ENCODE data around the gene ANAPC10. TPM values are rescaled to one million over a fixed set of nuclear protein-coding genes. Genes with fewer than 3 reads are reported as not detected.

Gene ANAPC10
- total and polyA plus RNA-seq, 2 experiments from 2014 or later = 34.4 to 59.2 TPM

DNA sequence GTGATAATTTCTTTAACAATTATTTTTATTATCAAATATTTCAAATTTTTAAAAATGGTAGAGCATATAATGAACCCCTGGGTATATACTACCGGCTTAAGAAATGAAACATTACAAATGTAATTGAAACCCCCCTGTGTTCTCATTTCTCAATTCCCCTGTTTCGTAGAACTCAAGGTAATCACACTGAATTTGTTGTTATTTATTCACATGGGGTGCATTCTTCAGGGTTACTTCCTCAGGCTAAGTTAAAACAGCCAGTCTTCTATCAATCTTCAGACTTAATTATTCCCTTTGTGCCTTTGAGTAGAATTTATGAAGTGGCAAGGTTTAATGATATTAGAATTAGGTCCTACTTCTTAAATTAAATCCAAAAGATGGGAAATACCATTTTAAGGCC, 128.2 kb downstream of the ANAPC10 start (continued):
- TF ChIP-seq, protein P1, sequence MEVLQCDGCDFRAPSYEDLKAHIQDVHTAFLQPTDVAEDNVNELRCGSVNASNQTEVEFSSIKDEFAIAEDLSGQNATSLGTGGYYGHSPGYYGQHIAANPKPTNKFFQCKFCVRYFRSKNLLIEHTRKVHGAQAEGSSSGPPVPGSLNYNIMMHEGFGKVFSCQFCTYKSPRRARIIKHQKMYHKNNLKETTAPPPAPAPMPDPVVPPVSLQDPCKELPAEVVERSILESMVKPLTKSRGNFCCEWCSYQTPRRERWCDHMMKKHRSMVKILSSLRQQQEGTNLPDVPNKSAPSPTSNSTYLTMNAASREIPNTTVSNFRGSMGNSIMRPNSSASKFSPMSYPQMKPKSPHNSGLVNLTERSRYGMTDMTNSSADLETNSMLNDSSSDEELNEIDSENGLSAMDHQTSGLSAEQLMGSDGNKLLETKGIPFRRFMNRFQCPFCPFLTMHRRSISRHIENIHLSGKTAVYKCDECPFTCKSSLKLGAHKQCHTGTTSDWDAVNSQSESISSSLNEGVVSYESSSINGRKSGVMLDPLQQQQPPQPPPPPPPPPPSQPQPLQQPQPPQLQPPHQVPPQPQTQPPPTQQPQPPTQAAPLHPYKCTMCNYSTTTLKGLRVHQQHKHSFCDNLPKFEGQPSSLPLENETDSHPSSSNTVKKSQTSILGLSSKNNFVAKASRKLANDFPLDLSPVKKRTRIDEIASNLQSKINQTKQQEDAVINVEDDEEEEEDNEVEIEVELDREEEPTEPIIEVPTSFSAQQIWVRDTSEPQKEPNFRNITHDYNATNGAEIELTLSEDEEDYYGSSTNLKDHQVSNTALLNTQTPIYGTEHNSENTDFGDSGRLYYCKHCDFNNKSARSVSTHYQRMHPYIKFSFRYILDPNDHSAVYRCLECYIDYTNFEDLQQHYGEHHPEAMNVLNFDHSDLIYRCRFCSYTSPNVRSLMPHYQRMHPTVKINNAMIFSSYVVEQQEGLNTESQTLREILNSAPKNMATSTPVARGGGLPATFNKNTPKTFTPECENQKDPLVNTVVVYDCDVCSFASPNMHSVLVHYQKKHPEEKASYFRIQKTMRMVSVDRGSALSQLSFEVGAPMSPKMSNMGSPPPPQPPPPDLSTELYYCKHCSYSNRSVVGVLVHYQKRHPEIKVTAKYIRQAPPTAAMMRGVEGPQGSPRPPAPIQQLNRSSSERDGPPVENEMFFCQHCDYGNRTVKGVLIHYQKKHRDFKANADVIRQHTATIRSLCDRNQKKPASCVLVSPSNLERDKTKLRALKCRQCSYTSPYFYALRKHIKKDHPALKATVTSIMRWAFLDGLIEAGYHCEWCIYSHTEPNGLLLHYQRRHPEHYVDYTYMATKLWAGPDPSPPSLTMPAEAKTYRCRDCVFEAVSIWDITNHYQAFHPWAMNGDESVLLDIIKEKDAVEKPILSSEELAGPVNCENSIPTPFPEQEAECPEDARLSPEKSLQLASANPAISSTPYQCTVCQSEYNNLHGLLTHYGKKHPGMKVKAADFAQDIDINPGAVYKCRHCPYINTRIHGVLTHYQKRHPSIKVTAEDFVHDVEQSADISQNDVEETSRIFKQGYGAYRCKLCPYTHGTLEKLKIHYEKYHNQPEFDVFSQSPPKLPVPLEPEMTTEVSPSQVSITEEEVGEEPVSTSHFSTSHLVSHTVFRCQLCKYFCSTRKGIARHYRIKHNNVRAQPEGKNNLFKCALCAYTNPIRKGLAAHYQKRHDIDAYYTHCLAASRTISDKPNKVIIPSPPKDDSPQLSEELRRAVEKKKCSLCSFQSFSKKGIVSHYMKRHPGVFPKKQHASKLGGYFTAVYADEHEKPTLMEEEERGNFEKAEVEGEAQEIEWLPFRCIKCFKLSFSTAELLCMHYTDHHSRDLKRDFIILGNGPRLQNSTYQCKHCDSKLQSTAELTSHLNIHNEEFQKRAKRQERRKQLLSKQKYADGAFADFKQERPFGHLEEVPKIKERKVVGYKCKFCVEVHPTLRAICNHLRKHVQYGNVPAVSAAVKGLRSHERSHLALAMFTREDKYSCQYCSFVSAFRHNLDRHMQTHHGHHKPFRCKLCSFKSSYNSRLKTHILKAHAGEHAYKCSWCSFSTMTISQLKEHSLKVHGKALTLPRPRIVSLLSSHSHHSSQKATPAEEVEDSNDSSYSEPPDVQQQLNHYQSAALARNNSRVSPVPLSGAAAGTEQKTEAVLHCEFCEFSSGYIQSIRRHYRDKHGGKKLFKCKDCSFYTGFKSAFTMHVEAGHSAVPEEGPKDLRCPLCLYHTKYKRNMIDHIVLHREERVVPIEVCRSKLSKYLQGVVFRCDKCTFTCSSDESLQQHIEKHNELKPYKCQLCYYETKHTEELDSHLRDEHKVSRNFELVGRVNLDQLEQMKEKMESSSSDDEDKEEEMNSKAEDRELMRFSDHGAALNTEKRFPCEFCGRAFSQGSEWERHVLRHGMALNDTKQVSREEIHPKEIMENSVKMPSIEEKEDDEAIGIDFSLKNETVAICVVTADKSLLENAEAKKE (CRISPR knock-in tag; IDR thresholded peaks at IDR 0.05) = no peak

GRCh38 chr4:144968606-144969005, 129.4 kb downstream of the ANAPC10 start:
- Mint-ChIP-seq H3K27me3 (ENCODE audit: insufficient read depth, low read depth, poor library complexity) (no peaks in the 10 kb centered on the region), H3K4me1 (no peaks in the 10 kb centered on the region), H3K4me3 (no peak overlapping the region), H3K9me3 (no peaks in the 10 kb centered on the region), H3K36me3 (ENCODE audit: low read depth) (no peaks in the 10 kb centered on the region), H3K27ac (no peak overlapping the region)
- Histone ChIP-seq H3K27ac (ENCODE audit: low read depth) (no peak overlapping the region), H3K9me2 (ENCODE audit: insufficient read depth) (no peaks in the 10 kb centered on the region), H3F3A (replicated peaks; ENCODE audit: low read depth) (no peaks in the 10 kb centered on the region), H2AFZ (no peak overlapping the region), H3K36me3 (ENCODE audit: insufficient read depth) (no peaks in the 10 kb centered on the region), H3K4me1 (ENCODE audit: insufficient read depth) (no peaks in the 10 kb centered on the region), H3K27me3 (ENCODE audit: insufficient read depth) (no peaks in the 10 kb centered on the region), H4K20me1 (replicated peaks; ENCODE audit: insufficient read depth) (no peaks in the 10 kb centered on the region), H3K79me2 (replicated peaks; ENCODE audit: insufficient read depth) (no peaks in the 10 kb centered on the region), H3K4me2 (no peak overlapping the region), H3K4me3 (no peak overlapping the region)
- no peak for ATAC-seq
- DNase-seq (ENCODE audit: low spot score) = no peak
- TF ChIP-seq ZNF114 (CRISPR knock-in tag; IDR thresholded peaks at IDR 0.05) = no peak
- no peak for TF ChIP-seq REST (IDR thresholded peaks at IDR 0.05; ENCODE audit: unreplicated experiment)
- TF ChIP-seq STAT1 (IDR thresholded peaks at IDR 0.05; ENCODE audit: unreplicated experiment) = no peak
- TF ChIP-seq NANOG (IDR thresholded peaks at IDR 0.05; ENCODE audit: borderline replicate concordance) = no peak
- no peak for TF ChIP-seq ZNF331 (CRISPR knock-in tag; IDR thresholded peaks at IDR 0.05; ENCODE audit: low read depth)
- TF ChIP-seq, protein P1 (CRISPR knock-in tag; IDR thresholded peaks at IDR 0.05) = no peak

Measured in GM23338 (cell line).